Ascending aorta (tissue), 2 donors: Measurements from ENCODE around the gene CKS1B. TPM values are rescaled to one million over a fixed set of nuclear protein-coding genes. Genes with fewer than 3 reads are reported as not detected.

ENCODE experiments used
- DNase-seq, 2 donors: peaks; one replicate each; pipeline ENCODE4 v3.0.0-alpha.2; 2019; ENCODE audit warnings: low spot score in 2 of 2
- H3K27ac ChIP-seq, 2 donors: fragments of 200-600 bp; sonication (generic); one replicate each; pipeline ENCODE4 v1.5.1; 2016 to 2017; ENCODE audit warnings: mild to moderate bottlenecking in 1 of 2
- H3K27me3 ChIP-seq: fragments of 200-600 bp; sonication (generic); one replicate; pipeline ENCODE4 v1.5.1; 2017
- H3K36me3 ChIP-seq, 2 donors: fragments of 200-600 bp; sonication (generic); one replicate each; pipeline ENCODE4 v1.5.1; 2016
- H3K4me1 ChIP-seq, 2 donors: fragments of 200-600 bp; sonication (generic); one replicate each; pipeline ENCODE4 v1.5.1; 2016 to 2017; ENCODE audit warnings: mild to moderate bottlenecking in 1 of 2
- H3K4me3 ChIP-seq, 2 donors: fragments of 200-600 bp; sonication (generic); one replicate each; pipeline ENCODE4 v1.5.1; 2016 to 2017; ENCODE audit warnings: mild to moderate bottlenecking in 1 of 2
- H3K9me3 ChIP-seq, 2 donors: fragments of 200-600 bp; sonication (generic); one replicate each; pipeline ENCODE4 v1.5.1; 2016
- intact Hi-C: fragments of 100-400 bp; cut with DNase I; formaldehyde crosslinking; loops from one replicate; pipeline ENCODE4 v1.15.1; 2023
- total RNA-seq: library from RNA; depleted of rRNA; stranded (reverse); fragments of >200 nt; gene quantifications from one replicate; pipeline ENCODE4 v1.1.0, GENCODE V29; 2016
- TF ChIP-seq, protein P1 (sequence below), 3 experiments: fragments of 200-600 bp in 2 of 3; fragments of 450-650 bp in 1 of 3; sonication (generic) in 2 of 3; IDR thresholded peaks; one replicate each; pipeline ENCODE4 v1.5.1; 2016 to 2019; ENCODE audit warnings: antibody characterized with exemption in 3 of 3, mild to moderate bottlenecking in 1 of 3, moderate library complexity in 1 of 3

CKS1B gene
- total RNA-seq, 1 donor from 2014 or later: 40.4 TPM

DNA sequence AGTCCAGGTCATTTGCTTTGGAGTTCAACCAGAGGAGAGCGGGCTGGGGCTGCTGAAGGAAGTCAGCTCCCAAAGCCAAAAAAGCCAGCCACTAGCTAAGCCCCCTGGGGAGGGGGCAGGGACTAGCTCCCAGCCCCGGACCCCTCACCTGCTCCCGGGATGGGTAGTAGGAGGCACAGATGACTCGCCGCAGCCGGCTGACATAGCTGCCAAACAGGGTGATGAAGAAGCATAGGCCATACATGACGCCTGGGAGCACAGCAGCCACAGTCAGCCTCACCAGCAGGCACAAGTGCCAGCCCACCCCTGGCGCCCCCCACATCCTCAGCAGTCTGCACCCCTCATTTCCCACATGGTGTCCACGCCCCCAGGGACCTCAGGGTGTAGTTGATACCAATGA lies 51.7 kb downstream of the CKS1B start:
- intact Hi-C loops: no loop called here
- no peak for DNase-seq
- H3K4me3 ChIP-seq: no peak overlapping the region
- no peaks in the 10 kb centered on the region for H3K36me3 ChIP-seq
- H3K9me3 ChIP-seq: no peaks in the 10 kb centered on the region
- no peaks in the 10 kb centered on the region for H3K4me1 ChIP-seq
- H3K27ac ChIP-seq: no peak overlapping the region
- H3K27me3 ChIP-seq: no peaks in the 10 kb centered on the region
- TF ChIP-seq, protein P1, sequence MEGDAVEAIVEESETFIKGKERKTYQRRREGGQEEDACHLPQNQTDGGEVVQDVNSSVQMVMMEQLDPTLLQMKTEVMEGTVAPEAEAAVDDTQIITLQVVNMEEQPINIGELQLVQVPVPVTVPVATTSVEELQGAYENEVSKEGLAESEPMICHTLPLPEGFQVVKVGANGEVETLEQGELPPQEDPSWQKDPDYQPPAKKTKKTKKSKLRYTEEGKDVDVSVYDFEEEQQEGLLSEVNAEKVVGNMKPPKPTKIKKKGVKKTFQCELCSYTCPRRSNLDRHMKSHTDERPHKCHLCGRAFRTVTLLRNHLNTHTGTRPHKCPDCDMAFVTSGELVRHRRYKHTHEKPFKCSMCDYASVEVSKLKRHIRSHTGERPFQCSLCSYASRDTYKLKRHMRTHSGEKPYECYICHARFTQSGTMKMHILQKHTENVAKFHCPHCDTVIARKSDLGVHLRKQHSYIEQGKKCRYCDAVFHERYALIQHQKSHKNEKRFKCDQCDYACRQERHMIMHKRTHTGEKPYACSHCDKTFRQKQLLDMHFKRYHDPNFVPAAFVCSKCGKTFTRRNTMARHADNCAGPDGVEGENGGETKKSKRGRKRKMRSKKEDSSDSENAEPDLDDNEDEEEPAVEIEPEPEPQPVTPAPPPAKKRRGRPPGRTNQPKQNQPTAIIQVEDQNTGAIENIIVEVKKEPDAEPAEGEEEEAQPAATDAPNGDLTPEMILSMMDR (IDR thresholded peaks at IDR 0.05): no peak

DNA sequence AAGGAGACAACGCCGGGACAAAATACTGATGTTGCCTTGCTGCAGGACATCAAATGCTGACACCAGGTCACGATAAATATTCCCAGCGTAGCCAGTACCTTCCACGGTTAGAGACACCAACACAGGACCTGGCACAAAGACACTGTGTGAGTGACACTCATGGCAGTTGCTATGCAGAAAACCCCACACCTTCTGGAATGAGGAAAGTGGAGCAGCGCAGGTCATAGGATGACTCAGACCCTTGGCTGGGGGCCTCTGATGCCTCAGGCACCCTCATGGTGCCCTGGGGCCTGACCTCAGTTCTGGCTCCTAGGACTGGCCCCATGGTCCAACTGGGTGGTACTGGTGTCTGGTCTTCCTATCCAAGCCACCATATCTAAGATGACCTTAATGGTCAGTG lies 52.1 kb downstream of the CKS1B start:
- Histone ChIP-seq H3K4me3 (no peak overlapping the region), H3K27me3 (no peaks in the 10 kb centered on the region), H3K4me1 (no peaks in the 10 kb centered on the region), H3K36me3 (no peaks in the 10 kb centered on the region), H3K27ac (no peak overlapping the region), H3K9me3 (no peaks in the 10 kb centered on the region)
- no peak for DNase-seq
- TF ChIP-seq, protein P1 (IDR thresholded peaks at IDR 0.05): no peak
- intact Hi-C loops: no loop called here

Other genes starting within 250 kb of the CKS1B start
- 24.6 TPM for gene KCNN3, start 104.4 kb upstream of the CKS1B start, total RNA-seq
- gene PMVK, start 38.0 kb upstream of the CKS1B start, total RNA-seq: 9.6 TPM
- gene PBXIP1, start 18.6 kb upstream of the CKS1B start, total RNA-seq: 70.0 TPM
- 48.7 TPM for gene PYGO2, start 12.9 kb upstream of the CKS1B start, total RNA-seq
- 211 TPM for gene SHC1, start 3.9 kb upstream of the CKS1B start, total RNA-seq
- gene FLAD1, start 8.7 kb downstream of the CKS1B start, total RNA-seq: 31.2 TPM
- not detected for gene LENEP, start 18.9 kb downstream of the CKS1B start, total RNA-seq
- gene ZBTB7B, start 28.1 kb downstream of the CKS1B start, total RNA-seq: 83.1 TPM
- gene DCST2, start 59.1 kb downstream of the CKS1B start, total RNA-seq: 0.64 TPM
- not detected for gene DCST1, start 59.1 kb downstream of the CKS1B start, total RNA-seq
- 610 TPM for gene ADAM15, start 76.6 kb downstream of the CKS1B start, total RNA-seq
- gene EFNA4, start 89.1 kb downstream of the CKS1B start, total RNA-seq: 11.2 TPM
- gene EFNA3, start 104.2 kb downstream of the CKS1B start, total RNA-seq: 1.5 TPM
- gene EFNA1, start 153.2 kb downstream of the CKS1B start, total RNA-seq: 66.7 TPM
- 9.4 TPM for gene SLC50A1, start 161.2 kb downstream of the CKS1B start, total RNA-seq
- 78.2 TPM for gene DPM3, start 165.8 kb downstream of the CKS1B start, total RNA-seq
- 146 TPM for gene KRTCAP2, start 198.6 kb downstream of the CKS1B start, total RNA-seq
- not detected for gene TRIM46, start 199.2 kb downstream of the CKS1B start, total RNA-seq
- 40.3 TPM for gene THBS3, start 233.2 kb downstream of the CKS1B start, total RNA-seq
- gene MTX1, start 234.0 kb downstream of the CKS1B start, total RNA-seq: 23.9 TPM